Tibial nerve (tissue), 4 donors: ENCODE data around the gene GORASP2. TPM values are rescaled to one million over a fixed set of nuclear protein-coding genes. Genes with fewer than 3 reads are reported as not detected.
"Not testable (repeated sequence)": the region's sequence is repeated elsewhere in the genome, so short reads cannot be mapped to it uniquely, and the experiment has no call there.

ENCODE experiments used
- DNase-seq, 2 donors: peaks; one replicate each; pipeline ENCODE4 v3.0.0-alpha.2; 2019; ENCODE audit warnings: low spot score in 2 of 2
- H3K27ac ChIP-seq, 4 donors: fragments of 200-600 bp; sonication (generic) in 3 of 4; one replicate each; pipeline ENCODE4 v1.5.1; 2017 to 2019; ENCODE audit warnings: mild to moderate bottlenecking in 1 of 4
- H3K27me3 ChIP-seq, 2 donors: fragments of 200-600 bp; sonication (generic) in 1 of 2; one replicate each; pipeline versions ENCODE4 v1.5.1 to v1.6.0; 2017 to 2019
- H3K36me3 ChIP-seq, 3 donors: fragments of 200-600 bp; sonication (generic); one replicate each; pipeline ENCODE4 v1.5.1; 2018 to 2019
- H3K4me1 ChIP-seq, 4 donors: fragments of 200-600 bp; sonication (generic) in 3 of 4; one replicate each; pipeline ENCODE4 v1.5.1; 2017 to 2019
- H3K4me3 ChIP-seq, 4 donors: fragments of 200-600 bp; sonication (generic) in 3 of 4; one replicate each; pipeline ENCODE4 v1.5.1; 2017 to 2019; ENCODE audit warnings: mild to moderate bottlenecking in 1 of 4, moderate library complexity in 1 of 4
- H3K9me3 ChIP-seq, 4 donors: fragments of 200-600 bp; sonication (generic) in 3 of 4; one replicate each; pipeline ENCODE4 v1.5.1; 2017 to 2019
- CTCF ChIP-seq, 5 experiments: fragments of 200-600 bp in 3 of 5; fragments of 450-650 bp in 2 of 5; sonication (generic) in 3 of 5; IDR thresholded peaks; one replicate each; pipeline ENCODE4 v1.5.1; 2016 to 2019; ENCODE audit warnings: antibody characterized with exemption in 5 of 5, mild to moderate bottlenecking in 3 of 5, moderate library complexity in 2 of 5
- EP300 ChIP-seq, 2 donors: sonication (generic); formaldehyde crosslinking; IDR thresholded peaks; one replicate each; pipeline ENCODE4 v1.6.1; 2017; ENCODE audit warnings: antibody characterized with exemption in 2 of 2, mild to moderate bottlenecking in 1 of 2
- POLR2A ChIP-seq, 2 donors: fragments of 450-650 bp; IDR thresholded peaks; one replicate each; pipeline ENCODE4 v1.6.1; 2017; ENCODE audit warnings: antibody characterized with exemption in 2 of 2, mild to moderate bottlenecking in 2 of 2, moderate library complexity in 2 of 2
- WGBS, 2 donors: methylation state at CpG; one replicate each; pipeline ENCODE4 v1.1.5; 2018; 5-methylcytosine and 5-hydroxymethylcytosine counted together
- total RNA-seq, 4 donors: library from RNA; depleted of rRNA; stranded (reverse); fragments of >200 nt; gene quantifications; one replicate each; pipeline ENCODE4 v1.1.0, GENCODE V29; 2016

The GORASP2 gene
- total RNA-seq, 4 donors from 2014 or later: 22.2 to 35.4 (median 27.4) TPM

DNA sequence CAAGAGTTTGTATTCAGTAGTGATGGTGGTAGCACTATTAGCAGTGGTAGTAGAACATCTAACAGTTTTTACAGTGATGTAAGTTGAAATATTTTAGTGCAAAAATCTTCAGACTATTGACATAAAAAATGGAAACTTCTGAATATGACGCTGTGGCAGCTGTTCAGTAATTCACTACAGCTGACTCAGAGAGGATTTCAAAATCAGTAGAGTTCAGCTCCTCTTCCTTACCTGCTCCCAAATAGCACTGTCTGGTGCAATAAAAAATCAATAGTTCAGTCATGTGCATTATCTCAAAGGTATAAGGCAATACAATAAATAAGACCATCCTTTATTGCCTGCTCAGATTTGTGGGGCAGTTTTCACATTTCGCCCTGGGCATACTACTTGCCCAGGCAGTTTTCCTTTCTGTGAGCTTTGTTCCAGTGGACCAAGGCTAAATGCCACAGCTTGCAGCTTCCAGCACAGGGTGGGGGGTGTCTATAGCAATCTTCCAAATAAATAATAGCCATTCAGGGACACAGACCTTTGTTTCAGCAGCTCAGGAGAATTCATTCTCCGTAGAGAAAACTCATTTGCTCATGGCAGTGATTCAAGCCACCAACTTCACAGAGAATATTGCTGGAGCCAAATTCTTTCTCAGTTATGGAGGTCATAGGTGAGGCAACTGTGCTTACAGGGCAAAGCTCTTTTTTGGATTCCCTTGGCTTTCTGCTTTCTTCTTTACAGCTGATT lies 33.9 kb upstream of the GORASP2 start:
- TF ChIP-seq POLR2A (IDR thresholded peaks at IDR 0.05) (no peak), CTCF (IDR thresholded peaks at IDR 0.05) (no peak), EP300 (IDR thresholded peaks at IDR 0.05) (no peak)
- Histone ChIP-seq H3K27me3 (no peaks in the 10 kb centered on the region), H3K27ac (no peak overlapping the region), H3K4me1 (peaks cover 0 to 14% (median 0%) of the 10 kb centered on the region in 4 donors), H3K36me3 (no peaks in the 10 kb centered on the region), H3K9me3 (no peaks in the 10 kb centered on the region), H3K4me3 (no peak overlapping the region)
- DNase-seq: no peak
- WGBS, 2 donors: 29 to 33% methylated on average over 3 of the region's 3 CpGs

- WGBS, 2 donors: 68 to 83% methylated on average over 4 of the region's 4 CpGs
- DNase-seq: no peak
- no peaks in the 10 kb centered on the region for H3K27me3 ChIP-seq
- peaks cover 0 to 14% (median 0%) of the 10 kb centered on the region in 4 donors for H3K4me1 ChIP-seq
- no peak overlapping the region for H3K27ac ChIP-seq
- TF ChIP-seq POLR2A (IDR thresholded peaks at IDR 0.05): no peak
- TF ChIP-seq CTCF (IDR thresholded peaks at IDR 0.05): no peak
- TF ChIP-seq EP300 (IDR thresholded peaks at IDR 0.05): no peak
- no peaks in the 10 kb centered on the region for H3K9me3 ChIP-seq
- no peaks in the 10 kb centered on the region for H3K36me3 ChIP-seq
- H3K4me3 ChIP-seq: no peak overlapping the region
These were observed 32.4 kb upstream of the GORASP2 start for GRCh38 chr2:170896622-170897021.

DNA sequence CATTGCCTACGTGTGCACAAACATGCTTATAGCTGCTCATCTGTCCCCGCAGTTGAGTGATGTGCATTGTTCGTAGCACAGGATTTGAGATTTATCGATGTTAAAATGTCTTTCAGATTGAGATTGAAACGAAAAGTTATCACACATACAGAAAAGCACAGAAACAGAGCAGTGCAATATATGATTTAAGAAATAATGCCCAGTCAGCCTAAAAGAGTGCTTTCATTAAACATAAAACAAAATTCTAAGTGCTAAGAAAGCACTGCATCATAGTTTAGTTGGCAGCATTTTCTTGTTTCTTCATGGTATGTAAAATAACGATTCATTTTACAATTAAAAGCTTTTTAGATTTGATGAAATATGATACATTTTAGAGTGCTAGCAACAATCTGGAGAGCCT lies 31.9 kb upstream of the GORASP2 start:
- Histone ChIP-seq H3K4me1 (peaks cover 0 to 14% (median 0%) of the 10 kb centered on the region in 4 donors), H3K27ac (no peak overlapping the region), H3K4me3 (no peak overlapping the region), H3K36me3 (no peaks in the 10 kb centered on the region), H3K27me3 (no peaks in the 10 kb centered on the region), H3K9me3 (no peaks in the 10 kb centered on the region)
- WGBS, 2 donors: 91 to 92% methylated on average over 6 of the region's 6 CpGs
- DNase-seq: no peak
- TF ChIP-seq EP300 (IDR thresholded peaks at IDR 0.05): no peak
- TF ChIP-seq CTCF (IDR thresholded peaks at IDR 0.05): no peak
- no peak for TF ChIP-seq POLR2A (IDR thresholded peaks at IDR 0.05)

- no peaks in the 10 kb centered on the region for H3K4me1 ChIP-seq
- WGBS, 2 donors: 28 to 31% methylated on average over 5 of the region's 5 CpGs
- TF ChIP-seq POLR2A (IDR thresholded peaks at IDR 0.05): no peak
These were observed 23.2 kb upstream of the GORASP2 start for GRCh38 chr2:170905864-170906263.

DNA sequence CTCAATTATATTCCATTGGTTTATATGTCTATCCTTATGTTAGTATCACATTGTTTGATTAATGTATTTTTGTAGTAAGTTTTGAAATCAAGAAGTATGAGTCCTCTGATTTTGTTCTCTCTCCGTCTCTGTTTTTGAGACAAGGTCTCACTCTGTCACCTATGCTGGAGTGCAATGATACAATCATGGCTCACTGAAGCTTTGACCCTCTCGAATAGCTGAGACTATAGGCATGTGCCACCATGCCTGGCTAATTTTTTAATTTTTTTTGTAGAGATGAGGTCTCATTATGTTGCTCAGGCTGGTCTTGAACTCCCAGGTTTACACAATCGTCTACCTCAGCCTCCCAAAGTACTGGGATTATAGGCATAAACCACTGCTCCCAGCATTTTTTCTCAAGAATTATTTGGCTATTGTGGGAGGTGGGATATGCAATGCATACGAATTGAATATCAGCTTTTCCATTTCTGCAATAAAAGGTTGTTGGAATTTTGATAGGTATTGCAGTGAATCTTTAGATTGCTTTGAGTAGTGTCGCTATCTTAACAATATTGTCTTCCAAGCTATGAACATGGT lies 17.7 kb upstream of the GORASP2 start:
- Histone ChIP-seq H3K36me3 (no peaks in the 10 kb centered on the region), H3K4me1 (no peaks in the 10 kb centered on the region), H3K27ac (no peak overlapping the region), H3K9me3 (peaks cover 0 to 85% (median 14%) of the 10 kb centered on the region in 4 donors), H3K27me3 (no peaks in the 10 kb centered on the region), H3K4me3 (no peak overlapping the region)
- TF ChIP-seq EP300 (IDR thresholded peaks at IDR 0.05) (no peak), POLR2A (IDR thresholded peaks at IDR 0.05) (no peak), CTCF (IDR thresholded peaks at IDR 0.05) (no peak)
- DNase-seq: no peak
- 88% methylated on average over 5 of the region's 5 CpGs for WGBS, 2 donors

More at GRCh38 chr2:170905864-170906263, 23.2 kb upstream of the GORASP2 start:
- DNase-seq: no peak
- Histone ChIP-seq H3K9me3 (peaks cover 0 to 30% (median 9%) of the 10 kb centered on the region in 4 donors), H3K4me3 (no peak overlapping the region), H3K27me3 (no peaks in the 10 kb centered on the region), H3K27ac (no peak overlapping the region), H3K36me3 (no peaks in the 10 kb centered on the region)

DNA sequence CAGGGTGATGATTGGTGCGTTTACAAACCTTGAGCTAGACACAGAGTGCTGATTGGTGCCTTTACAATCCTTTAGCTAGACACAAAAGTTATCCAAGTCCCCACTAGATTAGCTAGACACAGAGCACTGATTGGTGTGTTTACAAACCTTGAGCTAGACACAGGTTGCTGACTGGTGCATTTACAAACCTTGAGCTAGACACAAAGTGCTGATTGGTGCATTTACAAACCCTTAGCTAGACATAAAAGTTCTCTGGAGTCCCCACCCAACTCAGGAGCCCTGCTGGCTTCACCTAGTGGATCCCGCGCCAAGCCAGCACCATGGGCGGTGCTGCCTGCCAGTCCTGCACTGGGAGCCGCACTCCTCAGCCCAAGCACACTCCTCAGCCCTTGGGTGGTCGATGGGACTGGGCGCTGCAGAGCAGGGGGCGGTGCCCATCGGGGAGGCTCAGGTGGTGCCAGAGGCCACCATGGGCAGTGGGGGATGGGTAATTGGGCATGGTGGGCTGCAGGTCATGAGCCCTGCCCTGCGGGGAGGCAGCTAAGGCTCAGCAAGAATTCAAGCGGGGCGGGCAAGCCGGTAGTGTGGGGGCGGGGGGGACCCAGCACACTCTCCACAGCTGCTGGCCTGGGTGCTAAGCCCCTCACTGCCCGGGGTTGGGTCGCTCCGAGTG lies 13.9 kb upstream of the GORASP2 start:
- WGBS, 2 donors: 89 to 99% methylated on average over 11 to 13 of the region's 17 CpGs
- H3K27me3 ChIP-seq, H3K4me1 ChIP-seq, DNase-seq, H3K4me3 ChIP-seq, H3K36me3 ChIP-seq, H3K27ac ChIP-seq: not testable (repeated sequence)
- peaks cover 0 to 91% (median 9%) of the 10 kb centered on the region in 4 donors for H3K9me3 ChIP-seq
